GM21526 (cell line): ENCODE measurements around the gene ACSF3.

ENCODE experiments used
- ATAC-seq: cut with Tn5 transposase; IDR thresholded peaks from one replicate; pipeline ENCODE4 v1.9.1; 2021; ENCODE audit warnings: moderate library complexity; ENCODE audit not compliant: unreplicated experiment, low FRiP score

Gene ACSF3

GRCh38 chr16:89195521-89196171, 102.0 kb downstream of the ACSF3 start:
- ATAC-seq = no peak

GRCh38 chr16:89197033-89197632, 103.5 kb downstream of the ACSF3 start:
- ATAC-seq = no peak

- no peak for ATAC-seq
Observed at GRCh38 chr16:89197633-89198416, 104.2 kb downstream of the ACSF3 start.

- no peak for ATAC-seq
Observed at GRCh38 chr16:89198417-89199240, 105.0 kb downstream of the ACSF3 start.

DNA sequence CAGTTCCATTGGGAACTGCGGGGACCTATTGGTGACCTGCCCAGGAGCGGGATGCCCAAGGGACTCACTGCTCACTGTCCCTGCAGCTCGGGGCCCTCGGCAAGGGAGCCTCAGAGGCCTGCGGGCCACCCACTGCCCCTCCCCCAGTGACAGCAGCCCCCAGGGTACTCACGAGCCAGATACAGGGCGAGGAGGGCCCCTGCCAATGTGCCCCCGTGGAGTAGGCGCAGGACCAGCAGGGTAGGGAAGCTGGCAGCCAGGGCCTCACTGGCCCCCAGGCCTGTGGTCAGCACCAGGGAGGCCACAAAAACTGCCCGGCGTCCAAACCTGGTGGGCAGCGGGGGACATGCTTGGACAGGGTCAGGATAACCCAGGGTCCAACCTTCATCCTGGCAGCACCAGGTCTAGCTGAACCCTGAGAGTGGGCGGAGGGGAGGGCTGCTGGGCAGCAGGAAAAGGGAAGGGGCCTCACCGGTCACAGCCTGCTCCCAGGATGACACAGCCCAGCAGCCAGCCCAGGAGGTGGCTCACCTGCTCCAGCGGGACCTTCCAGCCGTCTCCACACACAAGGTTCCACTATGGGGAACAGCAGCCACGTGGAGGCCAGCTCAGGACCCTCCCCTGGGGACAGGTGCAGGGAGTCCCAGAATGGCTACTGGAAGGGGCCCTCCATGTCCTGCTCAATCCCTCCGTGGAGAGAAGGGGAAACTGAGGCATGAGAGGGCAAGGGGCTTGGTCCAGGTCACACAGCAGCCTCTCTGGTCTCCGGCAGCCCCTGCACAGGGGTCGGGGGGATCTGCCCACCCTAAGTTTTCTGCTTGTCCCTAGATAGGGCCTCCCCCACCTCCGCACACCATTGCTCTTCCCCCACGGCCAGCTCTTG, 105.8 kb downstream of the ACSF3 start:
- ATAC-seq = no peak

- ATAC-seq = no peak
Observed at GRCh38 chr16:89200124-89200849, 106.6 kb downstream of the ACSF3 start, which contains the start of gene SLC22A31. Gene SLC22A31, minus strand, starts transcription at chr16:89200537. Its CDS starts 36 bp downstream, at chr16:89200501.

DNA sequence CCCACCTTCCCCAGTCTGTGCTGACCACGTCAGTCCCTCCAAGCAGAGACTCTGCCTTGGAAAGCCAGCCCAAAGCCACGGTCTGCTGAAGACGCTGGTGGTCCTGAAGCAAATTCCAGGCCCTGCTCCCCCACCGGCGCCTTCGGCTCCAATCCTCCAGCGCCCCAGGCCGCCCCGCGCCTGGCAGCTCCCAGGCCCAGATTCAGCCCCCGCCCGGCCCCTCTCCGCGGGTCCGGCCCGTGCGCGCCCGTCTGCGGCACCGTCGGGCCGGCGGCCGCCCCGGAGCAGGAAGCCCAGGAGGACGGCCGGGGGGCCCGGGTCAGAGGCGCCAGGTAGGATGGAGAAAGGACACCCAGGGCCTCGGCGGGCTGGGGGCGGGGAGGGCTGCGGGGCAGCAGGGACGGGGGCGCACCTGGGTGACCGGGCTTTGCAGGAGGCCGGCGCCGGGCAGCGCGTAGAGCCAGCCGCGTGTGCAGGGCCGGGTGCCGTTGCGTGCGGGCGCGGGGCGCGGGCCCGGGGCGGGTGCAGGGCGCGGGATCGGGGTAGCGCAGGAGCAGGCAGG, 107.3 kb downstream of the ACSF3 start:
- no peak for ATAC-seq

DNA sequence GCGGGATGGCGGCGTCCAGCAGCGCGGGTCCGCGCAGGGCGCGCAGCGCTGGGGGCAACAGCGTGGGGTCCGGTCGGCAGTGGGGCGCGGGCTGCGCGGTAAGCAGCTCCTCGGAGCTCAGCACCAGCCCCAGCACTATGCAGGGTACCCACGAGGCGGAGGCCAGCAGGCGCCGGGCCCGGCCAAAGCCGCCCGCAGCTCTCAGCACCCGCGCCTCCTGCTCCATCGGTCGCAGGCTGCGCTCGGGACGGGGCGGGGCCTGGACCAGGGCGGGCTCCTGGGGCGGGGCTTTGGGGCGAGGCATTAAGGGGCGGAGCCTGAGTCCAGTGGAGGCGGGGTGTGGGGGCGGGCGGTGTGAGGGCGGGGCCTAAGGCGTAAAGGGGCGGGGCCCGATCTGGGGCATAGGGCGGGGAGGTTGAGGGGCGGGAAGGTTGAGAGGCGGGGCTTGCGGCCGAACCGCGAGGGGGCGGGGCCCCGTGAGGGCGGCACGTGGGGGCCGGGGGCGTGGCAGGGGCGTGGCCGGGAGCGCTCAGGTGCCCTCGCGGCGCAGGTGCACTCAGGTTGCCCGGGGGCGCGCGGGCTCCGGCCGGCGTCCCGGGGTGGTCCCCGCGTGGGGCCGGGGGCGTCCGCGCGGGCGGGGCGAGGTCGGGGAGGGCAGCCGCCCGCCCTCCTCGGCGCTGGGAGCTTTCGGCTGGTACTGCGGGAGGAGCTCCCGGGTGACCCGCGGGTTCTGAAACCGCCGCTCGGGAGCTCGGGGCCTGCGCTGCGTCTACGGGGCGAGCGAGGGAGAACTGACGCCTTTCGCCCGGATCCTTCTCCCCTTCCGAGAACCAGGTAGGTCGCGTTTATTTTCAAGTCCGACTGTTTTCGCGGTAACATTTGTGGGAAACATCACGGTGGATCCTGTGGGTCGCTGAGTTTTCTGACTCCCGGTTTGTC, 108.1 kb downstream of the ACSF3 start:
- no peak for ATAC-seq

DNA sequence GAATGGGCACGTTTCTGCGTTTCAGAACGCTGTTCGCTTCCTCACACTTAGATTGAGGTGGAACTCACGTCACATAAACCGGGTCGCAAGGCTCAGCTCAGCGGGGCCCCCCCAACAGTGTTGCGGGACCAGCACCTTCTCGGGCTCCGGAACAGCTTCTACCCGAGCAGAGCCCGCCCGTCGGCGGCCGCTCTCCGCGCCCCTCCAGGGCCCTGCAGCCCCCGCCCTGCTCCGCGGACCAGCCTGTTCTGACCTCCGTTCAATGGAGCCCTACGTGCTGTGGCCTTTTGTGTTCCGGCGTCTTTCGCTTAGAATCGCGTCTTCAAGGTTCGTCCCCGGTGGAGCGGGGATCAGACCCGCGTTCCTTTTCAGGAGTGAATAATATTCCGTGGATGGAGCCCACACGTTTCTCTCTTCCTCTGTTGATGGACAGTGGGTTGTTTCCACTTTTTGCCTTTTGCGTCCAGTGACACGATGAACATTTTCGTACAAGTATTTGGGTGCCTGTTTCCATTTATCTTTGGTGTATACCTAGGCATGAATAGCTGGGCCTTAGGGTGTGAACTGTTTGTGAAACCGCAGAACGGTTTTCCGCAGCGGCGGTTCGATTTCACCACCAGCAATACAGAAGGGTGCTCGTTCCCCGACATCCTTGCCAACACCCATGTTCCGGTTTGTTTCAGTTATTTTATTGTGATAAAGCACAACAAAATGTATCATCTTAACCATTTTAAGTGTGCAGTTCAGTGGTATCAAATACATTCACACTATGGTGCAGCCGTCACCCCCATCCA, 109.0 kb downstream of the ACSF3 start:
- no peak for ATAC-seq
